Measurements from ENCODE around the gene ISOC2.

Gene ISOC2

GRCh38 chr19:55494172-55494761 lies 32.8 kb upstream of the ISOC2 start:
- peak overlapping the region; percentile 12 for H3K4me3 ChIP-seq (ENCODE audit: low read depth, low read length)
- in situ Hi-C loops (cut with HindIII; ENCODE audit: low sequenced_read_pairs) = no loop called here
- DNase-seq (ENCODE audit: low read depth, low spot score) = peak; percentile 41

GRCh38 chr19:55493645-55494171 lies 32.3 kb upstream of the ISOC2 start:
- TF ChIP-seq, protein P1, sequence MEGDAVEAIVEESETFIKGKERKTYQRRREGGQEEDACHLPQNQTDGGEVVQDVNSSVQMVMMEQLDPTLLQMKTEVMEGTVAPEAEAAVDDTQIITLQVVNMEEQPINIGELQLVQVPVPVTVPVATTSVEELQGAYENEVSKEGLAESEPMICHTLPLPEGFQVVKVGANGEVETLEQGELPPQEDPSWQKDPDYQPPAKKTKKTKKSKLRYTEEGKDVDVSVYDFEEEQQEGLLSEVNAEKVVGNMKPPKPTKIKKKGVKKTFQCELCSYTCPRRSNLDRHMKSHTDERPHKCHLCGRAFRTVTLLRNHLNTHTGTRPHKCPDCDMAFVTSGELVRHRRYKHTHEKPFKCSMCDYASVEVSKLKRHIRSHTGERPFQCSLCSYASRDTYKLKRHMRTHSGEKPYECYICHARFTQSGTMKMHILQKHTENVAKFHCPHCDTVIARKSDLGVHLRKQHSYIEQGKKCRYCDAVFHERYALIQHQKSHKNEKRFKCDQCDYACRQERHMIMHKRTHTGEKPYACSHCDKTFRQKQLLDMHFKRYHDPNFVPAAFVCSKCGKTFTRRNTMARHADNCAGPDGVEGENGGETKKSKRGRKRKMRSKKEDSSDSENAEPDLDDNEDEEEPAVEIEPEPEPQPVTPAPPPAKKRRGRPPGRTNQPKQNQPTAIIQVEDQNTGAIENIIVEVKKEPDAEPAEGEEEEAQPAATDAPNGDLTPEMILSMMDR (IDR thresholded peaks at IDR 0.05; ENCODE audit: low read depth, low read length) = no peak
- H3K4me3 ChIP-seq (ENCODE audit: low read depth, low read length) = no peak overlapping the region
- in situ Hi-C loops (cut with HindIII; ENCODE audit: low sequenced_read_pairs) = no loop called here
- DNase-seq (ENCODE audit: low read depth, low spot score) = no peak

More at GRCh38 chr19:55494172-55494761, 32.8 kb upstream of the ISOC2 start:
- TF ChIP-seq, protein P1 (IDR thresholded peaks at IDR 0.05; ENCODE audit: low read depth, low read length) = no peak

- in situ Hi-C loops (cut with HindIII; ENCODE audit: low sequenced_read_pairs) = no loop called here
- H3K4me3 ChIP-seq (ENCODE audit: low read depth, low read length) = no peak overlapping the region
- TF ChIP-seq, protein P1 (IDR thresholded peaks at IDR 0.05; ENCODE audit: low read depth, low read length) = no peak
- no peak for DNase-seq (ENCODE audit: low read depth, low spot score)
Observed at GRCh38 chr19:55493052-55493644, 31.7 kb upstream of the ISOC2 start.

DNA sequence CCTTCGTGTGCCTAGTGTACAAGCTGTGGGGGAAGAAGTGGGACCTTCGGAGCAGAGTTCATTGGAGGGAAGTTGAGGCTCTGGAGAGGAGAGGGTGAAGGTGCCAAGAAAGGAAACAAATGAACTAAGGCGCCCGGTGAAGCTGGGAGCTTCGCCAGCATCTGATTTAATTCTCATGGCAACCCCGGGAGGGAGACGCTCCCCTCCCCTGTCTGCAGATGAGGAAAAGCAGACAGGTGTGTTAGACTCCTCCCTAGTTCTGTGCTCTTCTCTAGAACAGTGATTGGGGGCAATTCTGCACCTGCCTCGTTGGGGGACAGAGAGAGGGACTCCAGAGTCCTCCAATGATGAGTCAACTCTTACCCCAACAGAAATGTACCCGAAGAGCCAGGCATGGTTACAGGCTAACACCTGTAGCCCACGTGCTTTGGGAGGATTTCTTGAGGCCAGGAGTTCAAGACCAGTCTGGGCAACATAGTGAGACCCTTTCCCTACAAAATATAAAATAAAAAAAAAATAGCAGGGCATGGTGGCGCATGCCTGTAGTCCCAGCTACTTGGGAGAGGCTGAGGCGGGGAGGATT lies 31.0 kb upstream of the ISOC2 start:
- no peak overlapping the region for H3K4me3 ChIP-seq (ENCODE audit: low read depth, low read length)
- in situ Hi-C loops (cut with HindIII; ENCODE audit: low sequenced_read_pairs) = no loop called here
- TF ChIP-seq, protein P1 (IDR thresholded peaks at IDR 0.05; ENCODE audit: low read depth, low read length) = no peak
- no peak for DNase-seq (ENCODE audit: low read depth, low spot score)

- no peak overlapping the region for H3K4me3 ChIP-seq (ENCODE audit: low read depth, low read length)
- DNase-seq (ENCODE audit: low read depth, low spot score) = no peak
- TF ChIP-seq, protein P1 (IDR thresholded peaks at IDR 0.05; ENCODE audit: low read depth, low read length) = no peak
- in situ Hi-C loops (cut with HindIII; ENCODE audit: low sequenced_read_pairs) = no loop called here
Observed at GRCh38 chr19:55491546-55492360, 30.3 kb upstream of the ISOC2 start.
